ENCODE data around the gene OBSCN. TPM values are rescaled to one million over a fixed set of nuclear protein-coding genes. Genes with fewer than 3 reads are reported as not detected.

OBSCN gene
- total and polyA plus RNA-seq, 2 donors (not counting 1 experiment from before 2014, with no cell fraction given), result 10.0 to 63.9 TPM

GRCh38 chr1:228374711-228375577, 167.1 kb downstream of the OBSCN start:
- H3K27me3 ChIP-seq (replicated peaks in 1 of 4; ENCODE audit: control extremely low read depth in 1 of 4, control insufficient read depth in 3 of 4, insufficient read depth in 4 of 4, low read length in 3 of 4), result peaks cover 0 to 13% (median 6%) of the 10 kb centered on the region in 4 experiments
- 92% methylated on average over 23 of the region's 25 CpGs for WGBS (ENCODE audit: insufficient coverage)
- ChIA-PET CTCF (no interaction called here), POLR2A (no interaction called here)
- no peaks in the 10 kb centered on the region for H3K79me2 ChIP-seq (ENCODE audit: control insufficient read depth, insufficient read depth, low read length)
- no peak overlapping the region for H2AFZ ChIP-seq (ENCODE audit: insufficient read depth, low read depth, low read length, poor library complexity, severe bottlenecking)
- no peak overlapping the region for H3K27ac Mint-ChIP-seq
- peaks cover 0 to 11% (median 0%) of the 10 kb centered on the region in 3 donors for H3K9me3 ChIP-seq (ENCODE audit: control extremely low read depth in 1 of 3, control insufficient read depth in 2 of 3, insufficient read depth in 1 of 3, low read length in 2 of 3)
- DNase-seq (no peak), ATAC-seq (ENCODE audit: low read depth) (no peak)
- no peaks in the 10 kb centered on the region for H3K36me3 ChIP-seq (replicated peaks in 1 of 2; ENCODE audit: control extremely low read depth in 1 of 2, control insufficient read depth in 1 of 2, extremely low read depth in 1 of 2, insufficient read depth in 2 of 2, low read length in 1 of 2)
- H3K4me2 ChIP-seq (replicated peaks; ENCODE audit: low read depth, low read length, poor library complexity, severe bottlenecking), result no peak overlapping the region
- H3K27me3 Mint-ChIP-seq, result peaks cover 11% of the 10 kb centered on the region
- H3K4me3 Mint-ChIP-seq, result no peak overlapping the region
- intact Hi-C loops (cut with micrococcal nuclease), result no loop called here
- H3K4me1 Mint-ChIP-seq, result peaks cover 7% of the 10 kb centered on the region
- H3K27ac ChIP-seq (ENCODE audit: low read length in 2 of 2), result no peak overlapping the region
- H4K20me1 ChIP-seq (ENCODE audit: control insufficient read depth, insufficient read depth, low read length, poor library complexity, severe bottlenecking), result no peaks in the 10 kb centered on the region
- H3K9ac ChIP-seq (ENCODE audit: low read length), result no peak overlapping the region
- H3K9me3 Mint-ChIP-seq (ENCODE audit: insufficient read depth), result no peaks in the 10 kb centered on the region
- TF ChIP-seq, protein P1, sequence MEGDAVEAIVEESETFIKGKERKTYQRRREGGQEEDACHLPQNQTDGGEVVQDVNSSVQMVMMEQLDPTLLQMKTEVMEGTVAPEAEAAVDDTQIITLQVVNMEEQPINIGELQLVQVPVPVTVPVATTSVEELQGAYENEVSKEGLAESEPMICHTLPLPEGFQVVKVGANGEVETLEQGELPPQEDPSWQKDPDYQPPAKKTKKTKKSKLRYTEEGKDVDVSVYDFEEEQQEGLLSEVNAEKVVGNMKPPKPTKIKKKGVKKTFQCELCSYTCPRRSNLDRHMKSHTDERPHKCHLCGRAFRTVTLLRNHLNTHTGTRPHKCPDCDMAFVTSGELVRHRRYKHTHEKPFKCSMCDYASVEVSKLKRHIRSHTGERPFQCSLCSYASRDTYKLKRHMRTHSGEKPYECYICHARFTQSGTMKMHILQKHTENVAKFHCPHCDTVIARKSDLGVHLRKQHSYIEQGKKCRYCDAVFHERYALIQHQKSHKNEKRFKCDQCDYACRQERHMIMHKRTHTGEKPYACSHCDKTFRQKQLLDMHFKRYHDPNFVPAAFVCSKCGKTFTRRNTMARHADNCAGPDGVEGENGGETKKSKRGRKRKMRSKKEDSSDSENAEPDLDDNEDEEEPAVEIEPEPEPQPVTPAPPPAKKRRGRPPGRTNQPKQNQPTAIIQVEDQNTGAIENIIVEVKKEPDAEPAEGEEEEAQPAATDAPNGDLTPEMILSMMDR (IDR thresholded peaks at IDR 0.05), result no peak
- TF ChIP-seq EZH2 (IDR thresholded peaks at IDR 0.05; ENCODE audit: borderline replicate concordance, insufficient read depth, low read depth, low read length, poor library complexity, severe bottlenecking), result no peak
- no peak overlapping the region for H3K4me3 ChIP-seq (ENCODE audit: control extremely low read depth in 1 of 5, extremely low read depth in 1 of 5, insufficient read depth in 1 of 5, low read depth in 2 of 5, low read length in 4 of 5)
- peaks cover 9 to 11% of the 10 kb centered on the region in 2 donors for H3K4me1 ChIP-seq (ENCODE audit: control insufficient read depth in 2 of 2, insufficient read depth in 2 of 2, low read length in 2 of 2)

DNA sequence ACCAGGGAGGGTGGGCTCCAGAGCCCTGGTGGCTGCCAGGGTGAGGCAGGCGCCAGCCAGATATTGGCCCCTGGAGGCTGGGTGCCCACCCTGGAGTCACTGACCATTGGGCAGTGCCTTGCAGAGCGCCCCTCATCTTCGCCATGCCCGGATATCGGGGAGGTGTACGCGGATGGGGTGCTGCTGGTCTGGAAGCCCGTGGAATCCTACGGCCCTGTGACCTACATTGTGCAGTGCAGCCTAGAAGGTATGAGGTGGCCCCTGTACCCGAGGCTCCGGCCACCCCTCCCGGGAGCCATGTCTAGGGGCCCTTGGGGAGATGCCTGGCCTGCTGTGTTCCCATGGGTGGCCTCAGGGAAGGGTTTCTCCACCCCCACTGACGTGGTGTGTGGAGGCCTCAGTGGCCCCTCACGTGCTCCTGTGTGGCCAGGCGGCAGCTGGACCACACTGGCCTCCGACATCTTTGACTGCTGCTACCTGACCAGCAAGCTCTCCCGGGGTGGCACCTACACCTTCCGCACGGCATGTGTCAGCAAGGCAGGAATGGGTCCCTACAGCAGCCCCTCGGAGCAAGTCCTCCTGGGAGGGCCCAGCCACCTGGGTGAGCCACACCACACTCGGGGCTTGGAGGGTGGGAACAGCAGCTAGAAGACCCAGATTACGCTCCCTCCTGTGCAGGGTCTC, 167.9 kb downstream of the OBSCN start:
- ChIA-PET POLR2A (no interaction called here), CTCF (no interaction called here)

More for the DNA sequence above, 167.9 kb downstream of the OBSCN start:
- Histone ChIP-seq H3K27ac (ENCODE audit: low read length in 2 of 2) (no peak overlapping the region), H3K4me2 (replicated peaks; ENCODE audit: low read depth, low read length, poor library complexity, severe bottlenecking) (no peak overlapping the region), H3K27me3 (replicated peaks in 1 of 4; ENCODE audit: control extremely low read depth in 1 of 4, control insufficient read depth in 3 of 4, insufficient read depth in 4 of 4, low read length in 3 of 4) (peaks cover 0 to 14% (median 7%) of the 10 kb centered on the region in 4 experiments), H3K4me3 (ENCODE audit: control extremely low read depth in 1 of 5, extremely low read depth in 1 of 5, insufficient read depth in 1 of 5, low read depth in 2 of 5, low read length in 4 of 5) (no peak overlapping the region), H3K4me1 (ENCODE audit: control insufficient read depth in 2 of 2, insufficient read depth in 2 of 2, low read length in 2 of 2) (peaks cover 9 to 11% of the 10 kb centered on the region in 2 donors), H3K9ac (ENCODE audit: low read length) (no peak overlapping the region), H3K36me3 (replicated peaks in 1 of 2; ENCODE audit: control extremely low read depth in 1 of 2, control insufficient read depth in 1 of 2, extremely low read depth in 1 of 2, insufficient read depth in 2 of 2, low read length in 1 of 2) (no peaks in the 10 kb centered on the region), H4K20me1 (ENCODE audit: control insufficient read depth, insufficient read depth, low read length, poor library complexity, severe bottlenecking) (no peaks in the 10 kb centered on the region), H3K9me3 (ENCODE audit: control extremely low read depth in 1 of 3, control insufficient read depth in 2 of 3, insufficient read depth in 1 of 3, low read length in 2 of 3) (peaks cover 0 to 11% (median 0%) of the 10 kb centered on the region in 3 donors), H2AFZ (ENCODE audit: insufficient read depth, low read depth, low read length, poor library complexity, severe bottlenecking) (no peak overlapping the region), H3K79me2 (ENCODE audit: control insufficient read depth, insufficient read depth, low read length) (no peaks in the 10 kb centered on the region)
- 98% methylated on average over 22 of the region's 22 CpGs for WGBS (ENCODE audit: insufficient coverage)
- Mint-ChIP-seq H3K4me3 (no peak overlapping the region), H3K27ac (no peak overlapping the region), H3K4me1 (peaks cover 7% of the 10 kb centered on the region), H3K9me3 (ENCODE audit: insufficient read depth) (no peaks in the 10 kb centered on the region), H3K27me3 (peaks cover 15% of the 10 kb centered on the region)
- DNase-seq (no peak), ATAC-seq (ENCODE audit: low read depth) (no peak)
- intact Hi-C loops (cut with micrococcal nuclease), result no loop called here
- TF ChIP-seq, protein P1 (IDR thresholded peaks at IDR 0.05), result no peak
